HUES6 (cell line): ENCODE results near the gene PFKP.

Experiments
- H3K27ac ChIP-seq: 2 replicates; pipeline ENCODE4 v1.7.0; 2013; ENCODE audit warnings: low read depth, mild to moderate bottlenecking, low read length, inconsistent platforms
- H3K27me3 ChIP-seq: 2 replicates; pipeline ENCODE4 v1.6.1; 2013; ENCODE audit warnings: low read length; ENCODE audit not compliant: control insufficient read depth, insufficient read depth
- H3K36me3 ChIP-seq: 2 replicates; pipeline ENCODE4 v1.6.1; 2013; ENCODE audit warnings: low read length; ENCODE audit not compliant: control insufficient read depth, insufficient read depth
- H3K4me1 ChIP-seq: 2 replicates; pipeline ENCODE4 v1.6.1; 2013; ENCODE audit warnings: low read length; ENCODE audit not compliant: control insufficient read depth, insufficient read depth
- H3K4me3 ChIP-seq: 2 replicates; pipeline ENCODE4 v1.5.1; 2013; ENCODE audit warnings: low read depth, low read length
- H3K9ac ChIP-seq: one replicate; pipeline ENCODE4 v1.6.1; 2013; ENCODE audit warnings: mild to moderate bottlenecking, low read length
- H3K9me3 ChIP-seq: 2 replicates; pipeline ENCODE4 v1.6.1; 2013; ENCODE audit warnings: low read depth, low read length; ENCODE audit not compliant: control insufficient read depth, insufficient read depth

The PFKP gene

DNA sequence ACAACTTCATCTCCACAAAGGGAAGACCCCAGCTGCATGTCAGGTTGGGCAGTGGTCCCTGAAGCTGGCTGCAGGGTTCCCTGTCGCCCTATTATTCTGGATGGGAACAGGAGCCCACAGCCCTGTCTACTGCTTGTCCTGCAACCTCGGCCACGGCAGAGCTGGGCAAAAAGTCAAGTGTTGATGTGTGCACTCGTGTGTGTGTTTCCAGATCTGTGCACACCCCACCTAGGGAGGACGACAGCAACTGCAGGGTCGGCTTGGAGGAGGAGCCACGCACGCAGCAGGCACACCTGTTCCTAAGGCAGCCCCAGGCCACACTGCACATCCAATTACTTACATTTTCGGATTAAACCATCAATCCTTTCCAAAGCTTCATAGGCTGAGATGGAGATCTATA lies 81.6 kb downstream of the PFKP start:
- H3K9me3 ChIP-seq = no peaks in the 10 kb centered on the region
- H3K9ac ChIP-seq = no peak overlapping the region
- H3K27ac ChIP-seq = no peak overlapping the region
- peaks cover 83% of the 10 kb centered on the region for H3K36me3 ChIP-seq
- H3K4me3 ChIP-seq = no peak overlapping the region
- H3K4me1 ChIP-seq = no peaks in the 10 kb centered on the region
- no peaks in the 10 kb centered on the region for H3K27me3 ChIP-seq

DNA sequence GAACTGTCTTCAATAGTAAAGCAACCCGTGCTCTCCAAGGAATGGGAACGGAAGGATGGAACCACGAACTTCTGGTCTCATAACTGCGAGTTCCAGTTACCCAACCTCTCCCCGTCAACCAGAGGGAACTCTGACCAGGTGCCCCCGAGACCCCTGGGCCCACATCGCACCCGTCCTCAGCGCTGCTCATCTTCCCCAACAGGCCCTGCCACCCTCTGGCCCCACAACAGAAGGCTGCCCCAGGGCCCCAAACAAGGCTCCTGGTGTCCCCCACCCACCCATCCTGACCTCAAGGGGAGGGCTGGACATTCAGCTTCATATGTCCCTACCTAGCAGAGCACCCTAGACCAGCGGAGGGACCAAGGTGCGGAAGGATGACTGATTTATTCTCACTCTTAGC lies 82.6 kb downstream of the PFKP start:
- H3K4me3 ChIP-seq = no peak overlapping the region
- peaks cover 83% of the 10 kb centered on the region for H3K36me3 ChIP-seq
- H3K27me3 ChIP-seq = no peaks in the 10 kb centered on the region
- no peak overlapping the region for H3K9ac ChIP-seq
- no peaks in the 10 kb centered on the region for H3K4me1 ChIP-seq
- no peaks in the 10 kb centered on the region for H3K9me3 ChIP-seq
- no peak overlapping the region for H3K27ac ChIP-seq

GRCh38 chr10:3150366-3150765 lies 83.0 kb downstream of the PFKP start:
- no peaks in the 10 kb centered on the region for H3K4me1 ChIP-seq
- no peak overlapping the region for H3K9ac ChIP-seq
- no peak overlapping the region for H3K4me3 ChIP-seq
- H3K27me3 ChIP-seq = no peaks in the 10 kb centered on the region
- H3K27ac ChIP-seq = no peak overlapping the region
- H3K9me3 ChIP-seq = no peaks in the 10 kb centered on the region
- H3K36me3 ChIP-seq = peaks cover 83% of the 10 kb centered on the region

- Histone ChIP-seq H3K4me1 (no peaks in the 10 kb centered on the region), H3K27me3 (no peaks in the 10 kb centered on the region), H3K9me3 (no peaks in the 10 kb centered on the region), H3K4me3 (no peak overlapping the region), H3K9ac (no peak overlapping the region), H3K36me3 (peaks cover 82% of the 10 kb centered on the region), H3K27ac (no peak overlapping the region)
Observed at GRCh38 chr10:3150961-3151360, 83.6 kb downstream of the PFKP start.

GRCh38 chr10:3151889-3152565 lies 84.7 kb downstream of the PFKP start:
- Histone ChIP-seq H3K9ac (no peak overlapping the region), H3K4me1 (no peaks in the 10 kb centered on the region), H3K36me3 (peaks cover 80% of the 10 kb centered on the region), H3K4me3 (no peak overlapping the region), H3K27ac (no peak overlapping the region), H3K27me3 (no peaks in the 10 kb centered on the region), H3K9me3 (no peaks in the 10 kb centered on the region)

DNA sequence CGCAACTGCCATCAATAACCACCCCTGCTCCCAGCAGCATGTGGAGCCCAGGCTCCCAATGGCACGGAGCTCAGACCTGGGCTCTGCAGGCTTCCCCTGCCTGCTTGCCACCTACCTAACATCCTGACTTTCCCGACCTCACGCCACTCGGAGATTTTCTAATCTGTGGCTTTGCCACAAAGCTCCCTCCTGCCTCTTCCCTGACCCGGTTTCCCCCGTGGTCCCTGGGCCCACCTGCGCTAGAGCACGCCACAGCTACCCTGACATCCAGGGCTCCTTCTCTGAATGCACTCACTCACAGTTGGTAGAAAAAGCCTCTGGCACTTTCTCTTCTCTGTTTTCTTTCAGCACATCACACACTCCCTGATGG lies 85.2 kb downstream of the PFKP start:
- no peaks in the 10 kb centered on the region for H3K9me3 ChIP-seq
- H3K27me3 ChIP-seq = no peaks in the 10 kb centered on the region
- peaks cover 80% of the 10 kb centered on the region for H3K36me3 ChIP-seq
- no peaks in the 10 kb centered on the region for H3K4me1 ChIP-seq
- H3K27ac ChIP-seq = no peak overlapping the region
- no peak overlapping the region for H3K9ac ChIP-seq
- H3K4me3 ChIP-seq = no peak overlapping the region

DNA sequence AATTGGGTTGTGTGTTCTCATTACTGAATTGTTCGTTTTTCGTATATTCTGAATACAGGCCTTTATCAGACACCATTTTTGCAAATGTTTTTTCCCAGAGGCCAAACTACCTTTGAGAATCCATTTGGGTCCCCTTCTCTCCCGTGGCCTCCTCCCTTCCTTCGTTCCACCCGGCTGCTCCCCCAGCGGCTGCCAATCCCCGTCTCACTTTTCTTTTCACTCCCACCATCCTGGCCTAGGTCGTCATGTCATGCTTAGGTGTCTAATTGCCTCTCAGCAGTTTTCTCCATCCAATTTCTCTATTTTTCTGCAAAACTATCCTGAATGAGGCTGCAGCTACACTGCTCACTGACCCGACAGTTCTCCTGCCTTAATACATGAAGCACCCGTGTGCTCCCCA lies 87.3 kb downstream of the PFKP start:
- H3K36me3 ChIP-seq = peaks cover 79% of the 10 kb centered on the region
- H3K4me1 ChIP-seq = no peaks in the 10 kb centered on the region
- no peaks in the 10 kb centered on the region for H3K9me3 ChIP-seq
- H3K9ac ChIP-seq = no peak overlapping the region
- H3K4me3 ChIP-seq = no peak overlapping the region
- no peak overlapping the region for H3K27ac ChIP-seq
- no peaks in the 10 kb centered on the region for H3K27me3 ChIP-seq

GRCh38 chr10:3159152-3159551 lies 91.8 kb downstream of the PFKP start:
- H3K36me3 ChIP-seq = peaks cover 69% of the 10 kb centered on the region
- H3K27me3 ChIP-seq = no peaks in the 10 kb centered on the region
- H3K9me3 ChIP-seq = no peaks in the 10 kb centered on the region
- no peak overlapping the region for H3K27ac ChIP-seq
- H3K4me1 ChIP-seq = no peaks in the 10 kb centered on the region
- H3K9ac ChIP-seq = no peak overlapping the region
- H3K4me3 ChIP-seq = no peak overlapping the region

DNA sequence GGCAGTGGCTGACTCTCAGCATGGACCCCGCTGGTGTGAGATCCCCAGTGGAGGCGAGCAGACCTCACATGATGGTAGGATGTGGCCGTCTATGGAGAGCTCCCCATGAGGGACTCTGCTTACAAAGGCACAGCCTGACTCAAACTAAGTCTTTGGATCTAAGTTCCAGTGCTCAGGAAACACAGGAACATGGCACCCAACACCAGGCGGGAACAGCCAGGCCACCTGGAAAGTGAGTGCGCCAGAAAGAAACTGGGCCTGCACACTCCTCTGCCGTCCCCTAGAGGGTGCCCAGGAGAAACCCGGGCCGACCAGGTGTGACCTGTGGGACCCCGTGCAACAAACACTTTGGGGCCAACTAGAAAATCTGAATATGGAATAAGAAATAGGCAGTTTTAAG lies 95.2 kb downstream of the PFKP start:
- no peaks in the 10 kb centered on the region for H3K9me3 ChIP-seq
- H3K4me3 ChIP-seq = no peak overlapping the region
- peaks cover 69% of the 10 kb centered on the region for H3K36me3 ChIP-seq
- no peak overlapping the region for H3K27ac ChIP-seq
- H3K9ac ChIP-seq = no peak overlapping the region
- H3K4me1 ChIP-seq = no peaks in the 10 kb centered on the region
- H3K27me3 ChIP-seq = no peaks in the 10 kb centered on the region

- Histone ChIP-seq H3K27me3 (no peaks in the 10 kb centered on the region), H3K4me1 (no peaks in the 10 kb centered on the region), H3K27ac (no peak overlapping the region), H3K4me3 (no peak overlapping the region), H3K9me3 (no peaks in the 10 kb centered on the region), H3K9ac (no peak overlapping the region), H3K36me3 (peaks cover 65% of the 10 kb centered on the region)
Observed at GRCh38 chr10:3163879-3164278, 96.5 kb downstream of the PFKP start.

DNA sequence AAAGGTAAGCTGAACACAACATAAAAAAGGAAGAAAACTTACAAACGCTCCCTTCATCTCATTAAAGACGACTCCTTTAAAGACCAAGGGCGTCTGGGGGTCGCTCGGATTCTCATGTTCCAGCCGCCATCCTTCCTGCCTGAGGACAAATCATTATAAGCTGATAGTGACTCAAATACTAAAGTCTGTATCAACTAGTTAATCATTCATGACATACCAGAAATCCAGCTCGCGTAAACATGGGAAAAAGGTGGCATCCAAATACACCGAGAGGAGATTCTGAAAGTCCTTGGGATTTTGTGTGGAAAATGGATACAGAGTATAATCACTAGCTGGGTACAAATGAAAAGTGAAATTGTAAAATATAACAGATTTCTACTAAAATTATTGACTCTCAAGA lies 97.8 kb downstream of the PFKP start:
- no peak overlapping the region for H3K9ac ChIP-seq
- no peaks in the 10 kb centered on the region for H3K27me3 ChIP-seq
- no peaks in the 10 kb centered on the region for H3K9me3 ChIP-seq
- H3K36me3 ChIP-seq = peaks cover 64% of the 10 kb centered on the region
- H3K4me3 ChIP-seq = no peak overlapping the region
- H3K27ac ChIP-seq = no peak overlapping the region
- H3K4me1 ChIP-seq = no peaks in the 10 kb centered on the region
